Measurements from ENCODE around the gene VPS54.

Gene VPS54

GRCh38 chr2:63845866-63846265 is 173.4 kb downstream of the VPS54 start:
- no peak for DNase-seq (ENCODE audit: low read depth)

- DNase-seq (ENCODE audit: low read depth), result no peak
Measured at GRCh38 chr2:63844616-63845015, 174.6 kb downstream of the VPS54 start.

GRCh38 chr2:63843791-63844190 is 175.4 kb downstream of the VPS54 start:
- DNase-seq (ENCODE audit: low read depth), result no peak

- no peak for DNase-seq (ENCODE audit: low read depth)
Measured at GRCh38 chr2:63843093-63843492, 176.1 kb downstream of the VPS54 start.

- no peak for DNase-seq (ENCODE audit: low read depth)
Measured at GRCh38 chr2:63842149-63843061, 176.8 kb downstream of the VPS54 start.
